WERI-Rb-1 (cell line): Measurements from ENCODE around the gene ULK4.

Experiments
- DNase-seq: peaks from one replicate; pipeline ENCODE4 v3.0.0-alpha.2; 2020
- H3K27ac ChIP-seq: fragments of 250-450 bp; sonication (Bioruptor Pico); 2 replicates; pipeline ENCODE4 v1.5.1; 2020; ENCODE audit warnings: mild to moderate bottlenecking, moderate library complexity
- H3K27me3 ChIP-seq: fragments of 250-450 bp; sonication (Bioruptor Pico); 2 replicates; pipeline ENCODE4 v1.5.1; 2021; ENCODE audit warnings: mild to moderate bottlenecking, low read depth, moderate library complexity; ENCODE audit not compliant: insufficient read depth, severe bottlenecking
- H3K36me3 ChIP-seq: fragments of 250-450 bp; sonication (Bioruptor Pico); 2 replicates; pipeline ENCODE4 v1.5.1; 2020; ENCODE audit warnings: mild to moderate bottlenecking, moderate library complexity
- H3K4me3 ChIP-seq: 2 replicates; pipeline ENCODE4 v1.5.1; 2011; ENCODE audit warnings: low read depth, mild to moderate bottlenecking, control low read depth, low read length
- H3K9me3 ChIP-seq: fragments of 250-450 bp; sonication (Bioruptor Pico); 2 replicates; pipeline ENCODE4 v1.5.1; 2021; ENCODE audit warnings: mild to moderate bottlenecking, moderate library complexity; ENCODE audit not compliant: severe bottlenecking
- CTCF ChIP-seq: IDR thresholded peaks from 2 replicates; pipeline ENCODE4 v1.5.1; 2011; ENCODE audit warnings: low read depth, mild to moderate bottlenecking, control low read depth, inconsistent platforms, low read length

ULK4 gene

GRCh38 chr3:41915353-41915752, 46.5 kb downstream of the ULK4 start:
- no peak for TF ChIP-seq CTCF
- Histone ChIP-seq H3K9me3 (no peaks in the 10 kb centered on the region), H3K27me3 (no peaks in the 10 kb centered on the region), H3K27ac (no peak overlapping the region), H3K4me3 (no peak overlapping the region), H3K36me3 (no peaks in the 10 kb centered on the region)
- DNase-seq, result no peak

GRCh38 chr3:41912280-41912679, 49.6 kb downstream of the ULK4 start:
- DNase-seq, result no peak
- Histone ChIP-seq H3K4me3 (no peak overlapping the region), H3K27me3 (no peaks in the 10 kb centered on the region), H3K27ac (no peak overlapping the region), H3K36me3 (no peaks in the 10 kb centered on the region), H3K9me3 (no peaks in the 10 kb centered on the region)
- TF ChIP-seq CTCF, result no peak

GRCh38 chr3:41907330-41908073, 54.4 kb downstream of the ULK4 start:
- no peak overlapping the region for H3K4me3 ChIP-seq
- no peaks in the 10 kb centered on the region for H3K36me3 ChIP-seq
- H3K27ac ChIP-seq, result no peak overlapping the region
- DNase-seq, result no peak
- no peaks in the 10 kb centered on the region for H3K27me3 ChIP-seq
- no peaks in the 10 kb centered on the region for H3K9me3 ChIP-seq
- TF ChIP-seq CTCF, result no peak

DNA sequence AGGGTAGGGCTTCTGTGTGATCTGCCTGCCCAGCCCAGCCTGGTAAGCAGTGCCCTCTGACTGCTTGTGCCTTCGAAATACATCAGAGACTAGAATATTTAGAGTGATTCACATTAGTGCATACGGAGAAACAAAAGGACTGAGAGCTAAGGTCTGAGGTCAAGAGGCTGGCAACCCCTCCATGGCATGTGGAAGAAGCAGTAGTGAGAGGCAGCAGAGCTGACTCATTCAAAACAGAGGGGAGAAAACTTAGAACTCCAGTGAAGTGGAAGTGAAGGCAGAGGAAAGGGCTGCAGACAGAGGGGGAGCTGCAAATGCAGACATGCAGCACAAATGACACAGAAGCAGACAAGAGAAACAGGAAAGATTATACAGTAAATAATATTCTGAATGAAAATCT, 61.6 kb downstream of the ULK4 start:
- H3K9me3 ChIP-seq, result no peaks in the 10 kb centered on the region
- H3K4me3 ChIP-seq, result no peak overlapping the region
- DNase-seq, result no peak
- no peak overlapping the region for H3K27ac ChIP-seq
- no peak for TF ChIP-seq CTCF
- H3K36me3 ChIP-seq, result no peaks in the 10 kb centered on the region
- no peaks in the 10 kb centered on the region for H3K27me3 ChIP-seq

GRCh38 chr3:41898631-41899030, 63.3 kb downstream of the ULK4 start:
- Histone ChIP-seq H3K36me3 (no peaks in the 10 kb centered on the region), H3K27me3 (no peaks in the 10 kb centered on the region), H3K4me3 (no peak overlapping the region), H3K27ac (no peak overlapping the region), H3K9me3 (no peaks in the 10 kb centered on the region)
- no peak for TF ChIP-seq CTCF
- no peak for DNase-seq

- H3K27me3 ChIP-seq, result no peaks in the 10 kb centered on the region
- TF ChIP-seq CTCF, result no peak
- H3K4me3 ChIP-seq, result no peak overlapping the region
- peak; percentile 16 for DNase-seq
- H3K36me3 ChIP-seq, result no peaks in the 10 kb centered on the region
- H3K9me3 ChIP-seq, result no peaks in the 10 kb centered on the region
- H3K27ac ChIP-seq, result no peak overlapping the region
Observed at GRCh38 chr3:41893977-41894376, 67.9 kb downstream of the ULK4 start.
